Measurements from ENCODE around the gene SFN.
A peak's percentile ranks its signal among the peaks of the same experiment; 100 is the strongest.
"Not testable (repeated sequence)": the region's sequence is repeated elsewhere in the genome, so short reads cannot be mapped to it uniquely, and the experiment has no call there.

Gene SFN

DNA sequence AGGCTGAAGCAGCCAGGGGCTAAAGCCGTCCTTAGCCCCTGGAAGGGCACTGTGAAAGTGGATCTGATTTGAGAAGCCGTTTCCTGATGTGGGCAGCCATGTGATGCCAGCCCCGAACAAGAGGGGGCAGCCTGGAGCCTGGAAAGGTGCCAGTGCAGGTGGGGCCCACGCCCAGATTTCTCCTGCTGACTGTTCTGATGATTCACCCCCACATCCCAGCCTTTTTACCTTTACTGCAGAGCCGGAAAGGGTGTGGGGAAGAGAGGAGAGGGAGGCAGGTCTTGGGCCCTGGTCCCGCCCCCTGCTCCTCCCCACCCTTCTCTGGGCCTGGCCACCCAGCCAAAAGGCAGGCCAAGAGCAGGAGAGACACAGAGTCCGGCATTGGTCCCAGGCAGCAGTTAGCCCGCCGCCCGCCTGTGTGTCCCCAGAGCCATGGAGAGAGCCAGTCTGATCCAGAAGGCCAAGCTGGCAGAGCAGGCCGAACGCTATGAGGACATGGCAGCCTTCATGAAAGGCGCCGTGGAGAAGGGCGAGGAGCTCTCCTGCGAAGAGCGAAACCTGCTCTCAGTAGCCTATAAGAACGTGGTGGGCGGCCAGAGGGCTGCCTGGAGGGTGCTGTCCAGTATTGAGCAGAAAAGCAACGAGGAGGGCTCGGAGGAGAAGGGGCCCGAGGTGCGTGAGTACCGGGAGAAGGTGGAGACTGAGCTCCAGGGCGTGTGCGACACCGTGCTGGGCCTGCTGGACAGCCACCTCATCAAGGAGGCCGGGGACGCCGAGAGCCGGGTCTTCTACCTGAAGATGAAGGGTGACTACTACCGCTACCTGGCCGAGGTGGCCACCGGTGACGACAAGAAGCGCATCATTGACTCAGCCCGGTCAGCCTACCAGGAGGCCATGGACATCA, at the start of gene SFN:
SFN (plus strand) TSS at position 369 of the 904 bp plus-strand sequence; CDS start at position 433, 64 bp downstream.
- peak; percentile 96 for DNase-seq (ENCODE audit: low spot score)

DNA sequence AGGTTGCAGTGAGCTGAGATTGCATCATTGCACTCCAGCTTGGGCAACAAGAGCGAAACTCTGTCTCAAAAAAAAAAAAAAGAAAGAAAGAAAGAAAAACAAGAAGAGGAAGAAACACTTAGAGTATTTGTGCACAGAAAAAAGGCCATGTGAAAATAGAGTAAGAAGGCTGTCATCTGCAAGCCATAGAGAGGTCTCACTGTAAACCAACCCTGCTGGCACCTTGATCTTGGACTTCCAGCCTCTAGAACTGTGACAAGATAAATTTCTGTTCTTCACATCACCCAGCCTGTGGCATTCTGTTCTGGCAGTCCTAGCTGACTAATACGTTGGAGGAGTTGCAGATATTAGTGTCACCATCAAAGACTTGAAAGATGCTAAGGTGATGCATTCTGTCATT, 48.6 kb upstream of the SFN start:
- no peak for DNase-seq (ENCODE audit: low spot score)

DNA sequence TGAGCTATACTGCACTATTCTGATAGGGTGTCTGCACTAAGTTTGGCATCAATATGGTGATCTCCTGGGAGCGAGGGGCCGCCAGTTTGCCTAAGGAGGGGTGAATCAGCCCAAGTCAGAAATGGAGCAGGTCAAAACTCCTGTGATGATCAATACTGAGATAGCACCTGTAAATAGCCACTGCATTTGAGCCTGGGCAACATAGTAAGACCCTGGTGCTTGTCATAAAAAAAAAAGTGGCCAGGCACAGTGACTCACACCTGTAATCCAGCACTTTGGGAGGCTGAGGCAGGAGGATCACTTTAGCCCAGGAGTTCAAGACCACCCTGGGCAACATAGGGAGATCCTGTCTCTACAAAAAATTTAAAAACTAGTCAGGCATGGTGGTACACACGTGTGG, 48.1 kb upstream of the SFN start:
- DNase-seq (ENCODE audit: low spot score), result no peak

DNA sequence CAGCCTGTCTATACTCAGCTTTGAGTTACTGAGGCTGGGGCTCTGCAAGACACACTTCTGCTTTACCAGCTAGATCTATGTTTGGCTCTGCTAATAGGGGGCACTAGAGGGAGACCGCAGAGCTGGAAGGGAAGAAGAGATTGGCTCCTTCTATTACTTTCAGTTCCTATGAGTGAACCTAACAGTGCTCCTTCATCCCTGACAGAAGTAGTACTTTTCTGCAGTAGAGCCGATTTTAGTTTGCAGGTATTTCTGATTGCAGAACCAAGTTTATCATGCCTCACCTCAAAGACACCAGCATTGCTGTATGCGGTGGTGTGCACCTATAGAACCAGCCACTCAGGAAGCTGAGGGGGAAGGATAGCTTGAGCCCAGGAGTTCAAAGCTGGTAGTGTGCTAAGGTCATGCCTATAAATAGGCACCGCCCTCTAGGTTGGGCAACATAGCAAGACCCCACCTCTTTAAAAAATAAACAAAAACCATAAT, 42.1 kb upstream of the SFN start:
- no peak for DNase-seq (ENCODE audit: low spot score)

DNA sequence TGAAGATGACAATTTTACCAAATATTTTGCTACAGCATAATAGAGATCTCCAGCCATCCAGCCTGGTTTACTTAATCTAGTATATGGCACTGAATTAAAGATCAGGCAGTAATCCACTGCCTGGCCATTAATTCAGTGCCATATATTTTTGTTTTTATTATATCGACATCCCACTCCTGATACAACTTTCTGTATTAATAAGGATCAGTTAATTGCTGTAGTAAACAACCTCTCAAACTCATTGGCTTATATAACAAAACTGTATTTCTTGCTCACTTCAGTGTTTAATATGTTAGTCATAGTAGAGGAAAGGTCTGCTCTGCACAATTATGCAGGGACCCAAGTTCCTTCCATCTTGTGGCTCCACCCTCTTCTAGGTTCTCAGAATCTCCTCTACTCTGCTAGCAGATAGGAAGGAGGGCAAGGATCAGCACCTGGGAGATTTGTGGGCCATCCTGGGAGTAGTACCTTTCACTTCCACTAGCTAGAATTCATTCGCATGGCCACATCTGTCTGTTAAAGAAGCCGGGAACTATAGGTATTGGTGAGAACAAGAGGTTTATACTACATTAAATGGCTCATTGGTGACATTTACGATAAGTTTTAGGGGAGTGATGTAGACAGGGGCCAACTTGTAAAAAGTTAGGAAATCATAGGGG, 40.1 kb upstream of the SFN start:
- DNase-seq (ENCODE audit: low spot score), result no peak

DNA sequence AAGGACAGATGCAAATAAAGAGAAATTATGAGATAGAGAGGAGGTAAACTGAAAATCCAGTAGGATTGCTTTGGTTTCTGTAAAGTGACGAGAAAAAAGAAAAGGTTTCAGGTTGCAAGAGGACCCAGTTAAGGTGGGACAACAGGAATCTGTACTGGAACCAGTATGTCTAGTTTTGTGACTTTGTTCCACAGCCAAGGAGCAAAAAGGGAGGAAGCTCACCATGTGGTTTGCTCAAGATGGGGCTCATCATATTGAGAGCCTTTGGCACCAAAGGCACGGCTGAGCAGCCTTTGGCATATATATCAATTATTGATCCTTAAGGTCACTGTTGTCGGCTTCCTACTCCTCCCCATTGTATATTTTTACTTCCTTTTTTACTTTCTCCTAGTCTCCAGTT, 38.2 kb upstream of the SFN start:
- no peak for DNase-seq (ENCODE audit: low spot score)

DNA sequence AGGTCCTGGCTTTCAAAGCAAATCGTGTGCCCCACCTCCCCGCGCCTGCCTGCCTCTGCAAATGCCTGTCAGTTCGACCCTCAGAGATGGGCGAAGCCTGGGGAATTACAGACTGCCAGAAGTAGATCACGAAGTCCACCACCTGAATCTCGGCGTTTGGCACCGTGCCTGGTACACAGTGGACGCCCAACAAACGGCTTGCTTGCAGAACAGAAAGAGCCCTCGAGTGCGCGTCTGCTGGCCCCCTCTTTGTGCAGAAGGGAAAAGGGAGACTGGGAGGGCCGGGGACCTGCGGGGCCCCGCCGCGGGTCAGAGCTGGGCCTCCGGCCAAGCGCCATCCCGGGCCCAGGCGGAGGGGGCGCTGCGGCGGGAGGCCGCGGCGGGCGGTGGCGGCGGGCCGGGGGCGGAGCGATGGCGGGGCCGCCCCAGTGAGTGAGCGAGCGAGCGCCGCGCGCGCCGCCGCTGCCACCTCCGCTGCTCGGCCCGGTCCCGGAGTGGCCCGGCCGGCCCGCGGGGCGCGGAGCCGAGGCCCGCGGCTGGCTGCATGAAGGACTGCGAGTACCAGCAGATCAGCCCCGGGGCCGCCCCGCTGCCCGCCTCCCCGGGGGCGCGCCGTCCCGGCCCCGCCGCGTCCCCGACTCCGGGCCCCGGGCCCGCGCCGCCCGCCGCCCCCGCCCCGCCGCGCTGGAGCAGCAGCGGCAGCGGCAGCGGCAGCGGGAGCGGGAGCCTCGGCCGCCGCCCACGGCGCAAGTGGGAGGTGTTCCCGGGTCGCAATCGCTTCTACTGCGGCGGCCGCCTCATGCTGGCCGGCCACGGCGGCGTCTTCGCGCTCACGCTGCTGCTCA, 36.5 kb upstream of the SFN start, which contains the start of gene ZDHHC18:
ZDHHC18 (plus strand) TSS at position 428 of the 845 bp plus-strand sequence; CDS start at position 545, 117 bp downstream.
- DNase-seq (ENCODE audit: low spot score), result peak; percentile 72

DNA sequence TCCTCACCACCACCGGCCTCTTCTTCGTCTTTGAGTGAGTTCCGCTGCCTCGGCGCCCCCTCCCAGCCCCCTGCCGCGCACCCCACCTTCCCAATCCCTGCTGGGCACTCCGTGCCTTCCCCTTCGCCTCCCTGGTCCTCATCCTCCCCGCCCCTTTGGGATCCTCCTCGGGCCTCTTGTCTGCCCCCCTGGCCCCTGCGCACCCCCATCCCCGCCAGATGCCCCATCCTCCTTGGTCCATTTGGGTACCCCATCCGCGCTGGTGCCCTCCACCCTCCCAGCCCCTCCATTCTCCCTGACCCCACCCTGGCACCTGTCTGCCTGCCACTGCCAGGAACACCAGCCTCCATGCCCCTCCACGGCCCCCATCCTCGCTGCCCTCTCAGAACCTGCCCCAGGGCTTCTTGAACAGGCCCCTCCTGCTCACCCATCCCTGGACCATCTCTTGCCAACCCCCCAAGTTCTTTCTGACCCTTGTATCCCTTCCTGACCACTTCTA, 35.8 kb upstream of the SFN start:
- no peak for DNase-seq (ENCODE audit: low spot score)

DNA sequence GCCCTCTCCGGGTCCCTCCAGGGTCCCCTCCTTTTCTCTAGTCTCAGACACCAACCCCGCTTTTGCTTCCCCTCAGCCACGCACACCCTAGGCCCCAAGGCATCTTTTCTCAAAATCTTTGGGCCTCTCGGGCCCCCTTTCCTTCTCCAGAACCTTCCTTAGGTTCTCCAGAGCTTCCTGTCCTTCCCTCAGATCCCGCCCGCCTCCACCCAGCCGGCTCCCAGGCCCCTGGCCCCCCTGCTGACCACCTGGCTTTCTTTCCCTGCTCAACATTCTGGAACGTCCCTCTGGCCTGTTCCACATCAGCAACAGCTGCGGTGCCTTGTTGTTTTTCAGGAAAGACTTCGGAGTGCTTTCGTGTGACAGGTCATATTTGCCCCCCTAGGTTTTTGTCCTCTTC, 35.3 kb upstream of the SFN start:
- DNase-seq (ENCODE audit: low spot score), result no peak

DNA sequence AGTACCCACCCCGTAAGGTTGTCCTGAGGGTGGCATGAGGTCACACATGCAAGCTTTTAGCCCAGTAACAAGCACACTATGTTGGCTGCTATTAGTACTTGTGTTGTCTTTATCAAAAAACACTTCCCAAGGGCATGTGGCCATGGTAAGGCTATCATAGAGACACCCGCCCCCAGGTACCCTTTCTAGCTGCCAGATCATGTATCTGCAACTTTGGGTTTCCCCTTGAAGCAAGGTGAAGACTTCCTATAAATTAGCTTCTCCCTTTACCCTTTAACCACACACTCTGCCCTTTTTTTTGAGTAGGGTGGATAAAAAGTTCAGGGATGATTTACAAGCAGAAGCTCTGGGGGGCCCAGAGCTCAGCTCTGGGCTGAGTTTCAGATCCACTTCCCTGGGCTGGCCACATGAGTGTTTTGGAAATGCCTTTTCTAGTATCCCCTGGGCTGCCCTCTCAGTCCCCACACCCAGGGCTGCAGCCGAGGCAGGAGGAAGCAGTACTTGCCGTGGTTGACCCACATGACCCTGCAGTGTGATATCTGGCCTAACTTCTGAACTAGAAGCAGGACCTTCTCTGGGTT, 34.4 kb upstream of the SFN start:
- DNase-seq (ENCODE audit: low spot score), result no peak

DNA sequence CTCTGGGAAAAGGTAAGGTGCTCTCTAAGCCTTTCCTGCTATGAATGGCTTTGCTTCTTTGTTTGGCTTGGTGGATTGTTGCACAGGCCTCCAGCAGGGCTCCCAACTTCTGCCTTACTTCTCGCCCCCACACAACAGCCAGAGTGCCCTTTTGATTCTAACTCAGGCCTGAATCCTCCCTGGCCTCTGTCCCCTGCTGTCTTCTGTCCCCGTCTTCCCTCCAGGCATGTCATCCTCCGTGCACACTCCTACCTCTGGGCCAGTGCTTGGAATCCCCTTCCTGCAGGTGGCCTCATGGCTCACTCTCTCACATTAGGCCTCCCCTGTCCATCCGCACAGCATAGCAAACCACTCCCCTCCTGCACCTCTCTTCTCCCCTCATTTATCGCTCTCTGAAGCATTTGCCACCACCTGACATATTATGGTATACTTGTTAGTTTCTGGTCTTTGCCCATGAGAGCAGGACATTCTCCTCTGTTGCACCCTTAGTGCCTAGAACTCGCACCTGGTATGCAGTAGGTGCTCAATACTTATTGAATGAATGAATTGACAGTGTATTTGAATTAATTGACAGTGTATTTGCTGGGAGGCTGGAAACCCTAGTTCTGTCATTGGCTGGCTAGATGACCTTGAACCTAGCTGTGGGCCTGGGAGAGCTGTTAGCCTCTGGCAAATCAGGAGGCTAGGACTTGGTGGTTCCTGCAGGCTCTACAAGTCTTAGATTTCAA, 33.6 kb upstream of the SFN start:
- DNase-seq (ENCODE audit: low spot score), result no peak

DNA sequence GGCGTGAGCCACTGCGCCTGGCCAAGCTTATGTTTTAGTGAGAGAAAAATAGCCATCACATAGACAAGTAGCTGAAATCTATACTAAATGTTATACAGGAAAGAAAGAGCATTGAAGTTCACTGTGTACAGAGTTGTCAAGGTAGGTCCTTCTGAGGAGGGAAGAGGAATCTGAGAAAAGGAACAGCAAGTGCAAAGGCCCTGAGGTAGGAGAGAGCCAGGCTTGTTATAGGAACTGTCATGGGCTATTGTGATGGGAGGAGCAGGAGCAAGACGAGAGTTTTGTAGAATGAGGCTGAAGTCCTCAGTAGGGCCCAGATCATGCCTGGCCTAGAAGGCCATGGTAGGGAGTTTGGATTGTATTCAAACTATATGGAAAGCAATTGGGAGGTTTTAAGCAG, 31.9 kb upstream of the SFN start:
- DNase-seq (ENCODE audit: low spot score), result no peak

DNA sequence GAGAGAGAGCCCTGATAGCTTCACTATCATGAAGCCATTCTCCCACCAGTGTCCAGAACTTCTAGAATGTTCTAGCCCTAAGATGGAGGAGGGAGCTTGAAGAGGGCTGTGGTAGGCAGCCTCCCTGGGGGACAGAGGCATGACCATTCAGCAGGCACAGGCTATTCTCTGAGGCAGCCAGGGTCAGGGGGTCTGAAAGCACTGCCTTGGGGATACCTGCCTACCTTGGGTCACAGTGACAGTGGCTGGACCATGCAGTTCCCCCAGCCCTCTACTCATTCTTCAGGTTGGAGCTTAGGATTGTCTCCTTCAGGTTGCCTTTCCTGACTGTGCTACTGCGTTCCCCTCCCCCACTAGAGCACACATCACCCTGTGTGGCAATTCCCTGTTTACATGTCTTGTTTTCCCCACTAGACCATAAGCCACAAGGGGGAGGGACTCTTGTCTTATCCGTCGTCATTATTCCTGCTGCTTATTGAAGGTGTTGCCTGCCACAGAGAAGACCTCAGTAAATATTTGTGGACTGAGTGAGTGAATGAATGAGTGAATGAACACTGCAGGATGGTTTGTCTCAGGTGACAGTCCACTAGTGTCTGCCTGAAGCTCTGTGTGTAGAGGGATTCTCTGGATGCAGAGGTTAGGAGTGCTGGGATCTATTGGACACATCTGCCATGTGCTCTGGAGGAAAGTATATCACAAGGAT, 31.3 kb upstream of the SFN start:
- no peak for DNase-seq (ENCODE audit: low spot score)

DNA sequence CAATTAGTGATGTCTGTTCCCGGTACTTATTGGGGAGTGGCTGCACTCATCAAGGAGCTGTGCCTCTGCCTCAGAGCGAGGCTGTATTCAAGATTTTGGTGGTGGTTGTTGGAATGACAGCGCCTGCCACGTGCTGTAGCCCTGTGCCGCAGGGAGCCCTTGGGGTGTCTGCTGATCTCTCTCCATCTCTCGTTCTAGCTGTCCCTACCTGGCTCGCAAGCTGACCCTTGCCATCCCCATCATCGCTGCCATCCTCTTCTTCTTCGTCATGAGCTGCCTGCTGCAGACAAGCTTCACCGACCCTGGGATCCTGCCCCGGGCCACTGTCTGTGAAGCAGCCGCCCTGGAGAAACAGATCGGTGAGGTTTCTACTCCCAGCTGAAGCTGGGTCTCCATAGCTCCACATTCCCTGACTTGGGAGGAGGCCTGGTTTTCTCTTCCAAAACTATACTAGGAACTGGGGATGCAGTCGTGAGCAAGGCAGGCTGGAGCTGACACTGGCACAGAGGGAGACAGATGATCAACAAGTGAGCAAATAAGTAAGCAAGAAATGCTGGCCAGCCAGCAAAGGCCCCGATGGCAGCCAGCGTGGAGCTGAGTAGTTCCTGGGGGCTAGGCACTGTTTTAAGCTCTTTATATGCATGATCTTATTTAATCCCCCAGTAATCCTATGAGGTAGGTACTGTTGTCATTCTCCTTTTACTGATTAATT, 30.5 kb upstream of the SFN start:
- no peak for DNase-seq (ENCODE audit: low spot score)

DNA sequence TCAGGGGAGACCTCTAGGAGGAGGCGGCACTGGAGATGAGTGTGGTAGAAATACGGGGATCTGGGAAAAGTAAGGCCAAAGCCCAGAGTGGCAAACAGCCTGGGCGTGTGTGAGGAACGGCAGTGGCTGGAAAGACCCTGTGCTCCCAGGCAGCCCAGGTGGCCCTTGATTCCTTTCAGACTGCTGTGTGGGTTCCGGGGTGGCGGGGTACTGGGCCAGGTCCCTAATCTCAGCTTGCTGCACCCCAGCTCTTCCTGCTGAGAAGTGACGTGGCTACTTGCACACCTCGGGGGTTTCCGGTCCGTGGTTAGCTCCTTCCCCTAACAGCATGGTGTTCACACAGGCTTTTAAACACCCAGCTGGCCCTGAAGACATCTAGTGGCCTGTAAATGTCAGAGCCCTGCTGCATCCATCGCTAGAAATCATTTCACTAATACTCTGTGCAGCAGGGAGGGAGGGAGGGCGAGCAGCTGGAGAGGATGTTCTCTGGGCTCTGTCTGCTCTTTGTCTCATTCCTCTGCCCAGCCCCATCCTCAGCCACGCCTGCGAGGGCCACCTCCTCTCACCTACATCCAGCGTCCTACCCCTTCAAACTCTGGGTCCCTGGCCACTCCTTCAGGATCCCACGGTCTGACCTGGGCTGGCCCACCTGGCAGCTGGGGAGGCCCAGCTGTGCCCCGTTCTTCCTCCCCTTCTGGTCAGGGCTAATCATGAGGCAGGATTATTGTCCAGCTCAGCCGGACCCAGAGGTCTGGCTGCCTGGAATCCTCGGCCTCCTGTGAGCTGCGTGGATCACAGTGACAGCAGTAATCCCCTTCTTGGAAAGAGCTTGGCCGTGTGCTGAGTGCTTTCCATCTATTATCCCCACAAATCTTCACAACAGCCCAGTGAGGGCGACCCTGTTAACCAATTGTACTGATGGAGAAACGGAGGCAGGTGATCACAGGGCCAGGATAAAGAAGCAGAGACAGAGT, 29.2 kb upstream of the SFN start:
- no peak for DNase-seq (ENCODE audit: low spot score)

DNA sequence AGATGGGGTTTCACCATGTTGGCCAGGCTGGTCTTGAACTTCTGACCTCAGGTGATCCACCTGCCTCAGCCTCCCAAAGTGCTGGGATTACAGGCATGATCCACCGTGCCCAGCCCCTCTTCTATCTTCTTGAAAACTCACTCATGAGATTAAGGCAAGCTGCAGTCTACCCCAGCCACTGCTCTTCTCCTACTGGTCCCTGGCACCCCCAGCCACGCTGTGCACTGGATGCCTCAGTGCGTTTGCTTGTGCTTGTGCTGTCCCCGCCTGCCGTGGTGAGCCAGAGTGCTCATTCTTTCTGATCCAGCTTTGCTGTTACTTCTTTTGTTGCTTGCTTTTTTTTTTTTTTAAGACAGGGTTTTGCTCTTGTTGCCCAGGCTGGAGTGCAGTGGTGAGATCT, 25.3 kb upstream of the SFN start:
- not testable (repeated sequence) for DNase-seq (ENCODE audit: low spot score)

DNA sequence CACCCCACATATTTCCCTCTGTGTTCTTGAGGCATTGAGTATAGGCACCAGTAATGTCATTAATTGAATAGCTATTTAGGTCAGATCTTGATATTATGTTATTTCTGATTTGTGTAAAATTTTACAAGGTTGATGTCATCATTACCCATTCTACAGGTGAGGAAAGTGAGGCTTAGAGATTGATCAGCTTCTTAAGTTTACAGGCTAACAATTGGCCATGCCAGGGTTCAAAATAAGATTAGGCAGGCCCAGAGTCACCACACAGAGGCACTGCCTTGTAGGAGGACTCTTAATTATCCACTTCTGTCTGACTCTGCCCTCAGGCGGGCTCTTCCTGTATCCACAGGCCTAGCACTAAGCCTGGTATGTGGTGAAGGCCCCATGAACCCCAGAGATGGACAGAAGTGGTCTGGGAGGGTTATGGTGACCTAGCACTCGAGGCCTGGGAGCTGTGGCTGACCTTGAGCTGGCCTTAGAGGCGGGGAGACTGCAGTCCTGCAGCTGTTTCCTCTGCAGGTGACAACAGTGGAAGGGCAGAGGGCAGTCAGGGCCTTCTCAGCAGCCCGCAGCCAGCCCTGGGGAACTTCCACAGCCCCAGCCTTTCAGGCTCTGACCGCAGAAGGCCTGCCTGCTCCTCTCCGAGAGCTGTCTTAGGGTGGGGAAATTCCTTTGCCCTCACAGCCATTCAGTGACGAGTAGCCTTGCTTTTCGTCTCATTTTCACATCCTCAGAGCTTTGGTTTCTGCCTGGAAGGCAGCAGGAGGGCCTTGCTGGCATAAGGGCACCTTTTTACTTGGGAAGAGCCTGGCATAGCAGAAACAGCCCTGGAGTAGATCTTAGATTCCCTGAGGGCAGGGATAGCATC, 24.2 kb upstream of the SFN start:
- no peak for DNase-seq (ENCODE audit: low spot score)

DNA sequence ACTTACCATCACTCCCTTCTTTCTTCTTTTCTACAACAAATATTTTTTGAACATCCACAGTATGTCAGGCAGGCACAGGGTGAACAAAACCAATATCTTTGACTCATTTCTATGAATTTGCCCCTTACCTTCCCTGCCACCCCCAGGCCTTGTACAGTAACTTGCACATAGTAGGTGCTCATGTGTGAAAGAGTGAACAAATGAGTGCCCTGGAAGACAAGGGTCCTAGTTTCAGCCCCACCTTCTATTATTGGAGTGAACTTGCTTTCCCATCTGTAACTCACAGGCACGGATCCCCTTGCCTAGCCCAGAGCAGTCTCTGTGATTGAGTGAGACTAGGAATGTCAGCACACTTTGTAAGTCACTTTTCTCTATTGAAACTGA, 23.6 kb upstream of the SFN start:
- no peak for DNase-seq (ENCODE audit: low spot score)

Data from LoVo (cell line).